Measurements from ENCODE around the gene MAG.
A peak's percentile ranks its signal among the peaks of the same experiment; 100 is the strongest.

Gene MAG

DNA sequence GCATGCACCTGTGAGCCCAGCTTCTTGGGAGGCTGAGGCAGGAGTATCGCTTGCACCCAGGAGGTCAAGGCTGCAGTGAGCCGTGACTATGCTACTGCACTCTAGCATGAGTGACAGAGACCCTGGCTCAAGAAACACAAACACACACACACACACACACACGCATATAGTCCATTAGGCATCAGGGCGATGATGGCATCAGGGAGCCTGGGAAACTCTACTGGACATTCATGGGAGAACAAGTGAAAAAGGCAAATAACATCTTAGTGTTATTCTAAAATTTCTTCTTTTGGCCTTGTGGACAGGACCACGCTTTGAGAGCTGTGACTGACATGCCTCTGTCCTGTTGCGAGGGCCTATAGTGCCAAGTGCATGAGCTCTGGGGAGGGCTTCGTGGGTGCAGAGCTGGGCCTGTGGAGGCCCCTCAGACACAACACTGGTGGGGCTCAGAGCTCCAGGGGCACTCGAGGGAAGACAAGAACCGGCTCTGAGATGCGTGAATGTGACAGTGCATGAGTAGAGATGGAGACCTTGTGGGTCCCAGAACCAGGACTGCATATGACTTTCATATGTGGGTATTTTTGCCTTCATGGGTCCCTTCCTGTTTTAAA is 31.2 kb upstream of the MAG start:
- Histone ChIP-seq H4K8ac (ENCODE audit: low read depth, low read length) (no peak overlapping the region), H2AFZ (ENCODE audit: insufficient read depth, low read length, poor library complexity) (no peak overlapping the region), H2BK12ac (ENCODE audit: low read length) (no peak overlapping the region), H3K4me2 (ENCODE audit: low read length) (no peak overlapping the region), H3K79me1 (ENCODE audit: low read length) (no peaks in the 10 kb centered on the region), H3K9ac (ENCODE audit: low read length) (no peak overlapping the region), H3K4me1 (ENCODE audit: control insufficient read depth in 1 of 2, insufficient read depth in 2 of 2, low read length in 2 of 2) (peaks cover 4 to 5% of the 10 kb centered on the region in 2 experiments), H4K91ac (ENCODE audit: low read depth, low read length) (no peak overlapping the region), H3K14ac (ENCODE audit: low read length) (no peak overlapping the region), H2BK5ac (ENCODE audit: low read depth, low read length, poor library complexity) (no peak overlapping the region), H3K18ac (ENCODE audit: low read length) (no peak overlapping the region), H3K4ac (ENCODE audit: low read depth, low read length) (no peak overlapping the region), H2AK5ac (ENCODE audit: low read length) (no peak overlapping the region), H3K9me3 (ENCODE audit: insufficient read depth, low read depth, low read length) (no peaks in the 10 kb centered on the region), H3K79me2 (ENCODE audit: control insufficient read depth, insufficient read depth, low read length, poor library complexity) (no peaks in the 10 kb centered on the region), H3K4me3 (ENCODE audit: low read depth, low read length) (no peak overlapping the region), H3K23ac (ENCODE audit: low read length) (no peak overlapping the region), H4K12ac (ENCODE audit: low read depth, low read length) (no peak overlapping the region), H3K27me3 (ENCODE audit: insufficient read depth, low read length) (no peaks in the 10 kb centered on the region), H2BK120ac (ENCODE audit: insufficient read depth, low read length, poor library complexity) (no peak overlapping the region), H3K36me3 (ENCODE audit: control insufficient read depth in 1 of 2, insufficient read depth in 2 of 2, low read length in 2 of 2) (peaks cover 40 to 44% of the 10 kb centered on the region in 2 experiments), H3K27ac (ENCODE audit: low read depth, low read length) (no peak overlapping the region)
- no CpG with 5 or more reads among the region's 10 CpGs for WGBS (ENCODE audit: extremely low coverage, insufficient coverage, insufficient read length)
- no peak for DNase-seq

DNA sequence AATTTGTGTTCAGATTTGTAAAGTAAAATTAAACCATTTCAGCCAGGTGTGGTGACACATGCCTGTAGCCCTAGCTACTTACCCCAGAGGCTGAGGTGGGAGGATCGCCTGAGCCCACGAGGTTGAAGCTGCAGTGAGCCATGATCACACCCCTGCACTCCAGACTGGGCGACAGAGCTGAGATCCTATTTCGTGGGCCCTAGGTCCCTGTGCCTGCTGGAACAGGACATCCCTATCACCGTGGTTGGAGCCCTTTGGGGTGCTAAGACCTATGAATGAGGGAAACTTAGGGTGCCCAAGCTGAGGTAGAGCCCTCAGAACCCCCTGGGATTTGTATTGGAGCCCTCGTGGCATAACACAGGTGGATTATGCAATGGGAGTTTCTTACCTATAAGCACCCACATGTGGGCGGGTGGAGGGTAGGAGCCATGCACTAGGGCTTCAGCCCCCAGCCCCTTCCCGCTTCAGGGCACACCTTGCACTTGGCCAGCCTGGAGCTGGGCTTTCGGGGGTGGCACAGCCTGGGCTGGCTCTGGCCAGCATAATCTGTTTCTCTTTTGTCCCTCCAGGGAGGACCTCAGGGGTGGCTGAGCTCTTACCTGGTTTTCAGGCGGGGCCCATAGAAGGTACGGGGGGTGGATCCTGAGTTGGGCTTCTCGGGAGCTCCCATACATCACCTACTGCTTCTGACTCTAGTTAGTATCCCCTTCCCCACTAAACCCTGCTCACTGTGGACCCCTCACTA is 30.4 kb upstream of the MAG start:
- H3K4me3 ChIP-seq (ENCODE audit: low read depth, low read length): no peak overlapping the region
- peaks cover 4 to 5% of the 10 kb centered on the region in 2 experiments for H3K4me1 ChIP-seq (ENCODE audit: control insufficient read depth in 1 of 2, insufficient read depth in 2 of 2, low read length in 2 of 2)

DNA sequence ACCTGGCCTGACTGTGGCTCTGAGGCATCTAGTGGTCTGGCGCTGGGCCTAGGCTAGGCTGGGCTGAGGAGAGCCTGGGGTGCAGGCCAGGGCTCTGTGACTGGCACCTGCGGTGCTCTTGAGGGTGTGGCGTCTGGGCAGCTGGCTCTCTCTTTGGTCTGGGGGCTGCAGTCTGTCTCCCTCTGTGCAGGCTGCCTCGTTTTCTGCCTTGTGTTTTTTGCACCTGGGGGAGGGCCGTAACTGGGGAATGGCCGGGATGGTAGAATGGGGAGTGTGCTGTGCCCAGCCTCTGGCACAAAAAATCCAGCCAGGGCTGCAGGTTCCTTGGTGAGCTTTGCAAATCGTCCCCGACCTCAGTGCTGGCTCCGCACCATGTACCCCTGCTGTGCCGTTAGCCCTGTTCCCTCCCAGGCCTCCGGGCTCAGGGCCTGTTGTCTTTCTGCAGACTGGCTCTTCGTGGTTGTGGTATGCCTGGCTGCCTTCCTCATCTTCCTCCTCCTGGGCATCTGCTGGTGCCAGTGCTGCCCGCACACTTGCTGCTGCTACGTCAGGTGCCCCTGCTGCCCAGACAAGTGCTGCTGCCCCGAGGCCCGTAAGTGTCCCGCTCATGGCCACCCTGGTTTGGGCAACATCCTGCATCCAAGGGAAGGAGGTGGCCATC is 29.7 kb upstream of the MAG start:
- Histone ChIP-seq H3K23ac (ENCODE audit: low read length) (no peak overlapping the region), H3K9ac (ENCODE audit: low read length) (no peak overlapping the region), H4K91ac (ENCODE audit: low read depth, low read length) (no peak overlapping the region), H3K27me3 (ENCODE audit: insufficient read depth, low read length) (no peaks in the 10 kb centered on the region), H2BK12ac (ENCODE audit: low read length) (no peak overlapping the region), H3K79me2 (ENCODE audit: control insufficient read depth, insufficient read depth, low read length, poor library complexity) (peaks cover under 1% of the 10 kb centered on the region), H3K36me3 (ENCODE audit: control insufficient read depth in 1 of 2, insufficient read depth in 2 of 2, low read length in 2 of 2) (peaks cover 51 to 52% of the 10 kb centered on the region in 2 experiments), H2BK120ac (ENCODE audit: insufficient read depth, low read length, poor library complexity) (no peak overlapping the region), H3K9me3 (ENCODE audit: insufficient read depth, low read depth, low read length) (no peaks in the 10 kb centered on the region), H3K18ac (ENCODE audit: low read length) (no peak overlapping the region), H3K4me3 (ENCODE audit: low read depth, low read length) (no peak overlapping the region), H2AFZ (ENCODE audit: insufficient read depth, low read length, poor library complexity) (no peak overlapping the region), H3K27ac (ENCODE audit: low read depth, low read length) (no peak overlapping the region), H2BK5ac (ENCODE audit: low read depth, low read length, poor library complexity) (no peak overlapping the region), H4K8ac (ENCODE audit: low read depth, low read length) (no peak overlapping the region), H3K79me1 (ENCODE audit: low read length) (peaks cover under 1% of the 10 kb centered on the region), H3K4me1 (ENCODE audit: control insufficient read depth in 1 of 2, insufficient read depth in 2 of 2, low read length in 2 of 2) (peaks cover 5 to 7% of the 10 kb centered on the region in 2 experiments), H2AK5ac (ENCODE audit: low read length) (no peak overlapping the region), H3K4ac (ENCODE audit: low read depth, low read length) (no peak overlapping the region), H3K4me2 (ENCODE audit: low read length) (no peak overlapping the region), H4K12ac (ENCODE audit: low read depth, low read length) (no peak overlapping the region), H3K14ac (ENCODE audit: low read length) (no peak overlapping the region)
- WGBS (ENCODE audit: extremely low coverage, insufficient coverage, insufficient read length): no CpG with 5 or more reads among the region's 17 CpGs
- no peak for DNase-seq

More for the DNA sequence above, 30.4 kb upstream of the MAG start:
- H3K4ac ChIP-seq (ENCODE audit: low read depth, low read length): no peak overlapping the region
- no peak overlapping the region for H3K23ac ChIP-seq (ENCODE audit: low read length)
- H4K8ac ChIP-seq (ENCODE audit: low read depth, low read length): no peak overlapping the region
- no peaks in the 10 kb centered on the region for H3K79me2 ChIP-seq (ENCODE audit: control insufficient read depth, insufficient read depth, low read length, poor library complexity)
- H2BK120ac ChIP-seq (ENCODE audit: insufficient read depth, low read length, poor library complexity): no peak overlapping the region
- no peak overlapping the region for H3K14ac ChIP-seq (ENCODE audit: low read length)
- H2BK5ac ChIP-seq (ENCODE audit: low read depth, low read length, poor library complexity): no peak overlapping the region
- no peak overlapping the region for H4K12ac ChIP-seq (ENCODE audit: low read depth, low read length)
- H2BK12ac ChIP-seq (ENCODE audit: low read length): no peak overlapping the region
- DNase-seq: no peak
- no peak overlapping the region for H3K4me2 ChIP-seq (ENCODE audit: low read length)
- no CpG with 5 or more reads among the region's 12 CpGs for WGBS (ENCODE audit: extremely low coverage, insufficient coverage, insufficient read length)
- H2AK5ac ChIP-seq (ENCODE audit: low read length): no peak overlapping the region
- no peaks in the 10 kb centered on the region for H3K9me3 ChIP-seq (ENCODE audit: insufficient read depth, low read depth, low read length)
- H3K18ac ChIP-seq (ENCODE audit: low read length): no peak overlapping the region
- no peak overlapping the region for H4K91ac ChIP-seq (ENCODE audit: low read depth, low read length)
- H2AFZ ChIP-seq (ENCODE audit: insufficient read depth, low read length, poor library complexity): no peak overlapping the region
- H3K36me3 ChIP-seq (ENCODE audit: control insufficient read depth in 1 of 2, insufficient read depth in 2 of 2, low read length in 2 of 2): peaks cover 47 to 50% of the 10 kb centered on the region in 2 experiments
- H3K27ac ChIP-seq (ENCODE audit: low read depth, low read length): no peak overlapping the region
- H3K27me3 ChIP-seq (ENCODE audit: insufficient read depth, low read length): no peaks in the 10 kb centered on the region
- no peaks in the 10 kb centered on the region for H3K79me1 ChIP-seq (ENCODE audit: low read length)
- H3K9ac ChIP-seq (ENCODE audit: low read length): peak overlapping the region; percentile 16

DNA sequence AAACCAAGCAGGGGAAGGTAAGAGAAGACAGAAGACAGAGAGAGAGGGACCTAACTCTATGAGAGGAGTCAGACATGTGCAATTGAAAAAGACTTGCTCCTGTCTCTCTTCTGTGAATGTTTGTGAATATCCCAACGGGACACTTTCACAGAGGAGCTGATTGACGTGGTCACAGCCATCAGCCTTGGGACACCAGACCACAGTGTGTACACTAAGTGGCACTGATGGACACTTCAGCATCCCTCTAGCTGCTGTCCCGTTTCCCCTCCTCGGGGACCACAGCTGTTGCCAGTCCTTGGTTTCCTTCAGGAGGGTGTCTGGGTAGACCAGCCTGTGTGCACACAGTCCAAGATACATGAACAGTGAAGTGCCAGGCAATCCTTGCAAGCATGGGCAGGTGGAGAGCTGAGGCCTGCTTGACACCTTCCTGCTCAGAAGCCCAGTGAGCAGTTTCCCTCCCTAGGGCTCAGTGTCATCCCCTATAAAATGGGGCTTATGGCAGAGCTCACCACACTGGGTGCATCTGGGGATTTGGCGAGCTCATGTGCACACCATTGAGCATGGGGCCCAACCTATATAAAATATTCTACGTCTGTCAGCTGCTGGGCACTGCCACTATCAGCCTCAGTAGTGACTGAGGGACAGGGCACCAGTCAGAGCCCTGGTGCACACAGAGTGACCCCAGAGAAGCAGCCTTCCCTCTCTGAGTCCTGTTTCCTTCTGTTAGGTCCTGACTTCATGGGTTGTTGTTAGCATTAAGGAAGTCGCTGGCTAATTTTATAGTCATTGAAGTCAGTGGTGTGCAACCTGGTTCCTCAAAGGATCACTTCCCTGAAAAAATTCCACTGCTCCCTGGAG is 27.5 kb upstream of the MAG start:
- no peak overlapping the region for H4K12ac ChIP-seq (ENCODE audit: low read depth, low read length)
- no CpG with 5 or more reads among the region's 7 CpGs for WGBS (ENCODE audit: extremely low coverage, insufficient coverage, insufficient read length)
- H3K79me2 ChIP-seq (ENCODE audit: control insufficient read depth, insufficient read depth, low read length, poor library complexity): peaks cover 7% of the 10 kb centered on the region
- H2AK5ac ChIP-seq (ENCODE audit: low read length): no peak overlapping the region
- H3K18ac ChIP-seq (ENCODE audit: low read length): no peak overlapping the region
- H3K4me1 ChIP-seq (ENCODE audit: control insufficient read depth in 1 of 2, insufficient read depth in 2 of 2, low read length in 2 of 2): peaks cover 5 to 7% of the 10 kb centered on the region in 2 experiments
- no peak overlapping the region for H3K9ac ChIP-seq (ENCODE audit: low read length)
- no peak overlapping the region for H3K4me3 ChIP-seq (ENCODE audit: low read depth, low read length)
- no peak for DNase-seq
- no peak overlapping the region for H4K8ac ChIP-seq (ENCODE audit: low read depth, low read length)
- H2BK5ac ChIP-seq (ENCODE audit: low read depth, low read length, poor library complexity): no peak overlapping the region
- no peaks in the 10 kb centered on the region for H3K9me3 ChIP-seq (ENCODE audit: insufficient read depth, low read depth, low read length)
- peak overlapping the region; percentile 44 for H3K23ac ChIP-seq (ENCODE audit: low read length)
- H3K4me2 ChIP-seq (ENCODE audit: low read length): no peak overlapping the region
- no peak overlapping the region for H3K27ac ChIP-seq (ENCODE audit: low read depth, low read length)
- H3K27me3 ChIP-seq (ENCODE audit: insufficient read depth, low read length): no peaks in the 10 kb centered on the region
- H3K4ac ChIP-seq (ENCODE audit: low read depth, low read length): no peak overlapping the region
- peaks cover 11% of the 10 kb centered on the region for H3K79me1 ChIP-seq (ENCODE audit: low read length)
- peaks cover 45% of the 10 kb centered on the region in 2 experiments for H3K36me3 ChIP-seq (ENCODE audit: control insufficient read depth in 1 of 2, insufficient read depth in 2 of 2, low read length in 2 of 2)
- no peak overlapping the region for H2AFZ ChIP-seq (ENCODE audit: insufficient read depth, low read length, poor library complexity)
- no peak overlapping the region for H4K91ac ChIP-seq (ENCODE audit: low read depth, low read length)
- no peak overlapping the region for H2BK120ac ChIP-seq (ENCODE audit: insufficient read depth, low read length, poor library complexity)
- no peak overlapping the region for H3K14ac ChIP-seq (ENCODE audit: low read length)
- H2BK12ac ChIP-seq (ENCODE audit: low read length): no peak overlapping the region
